Measurements from ENCODE around the gene TOMM22. TPM values are rescaled to one million over a fixed set of nuclear protein-coding genes. Genes with fewer than 3 reads are reported as not detected.
A peak's percentile ranks its signal among the peaks of the same experiment; 100 is the strongest.

TOMM22 gene
- total and polyA plus RNA-seq, 11 donors, result 32.3 to 82.1 (median 67.7) TPM

GRCh38 chr22:38713921-38714320, 32.2 kb downstream of the TOMM22 start:
- peaks cover 0 to 64% (median 39%) of the 10 kb centered on the region in 9 donors for H3K36me3 ChIP-seq
- ATAC-seq (no peak), DNase-seq (peak in 1 of 5 donors; percentile 22)
- H3K4me1 ChIP-seq, result peaks cover 0 to 58% (median 30%) of the 10 kb centered on the region in 12 donors
- TF ChIP-seq CTCF (IDR thresholded peaks at IDR 0.05) (no peak), POLR2A (IDR thresholded peaks at IDR 0.05) (no peak)
- 74 to 81% (median 76%) methylated on average over 8 of the region's 8 CpGs for WGBS, 4 donors
- H3K9me3 ChIP-seq, result no peaks in the 10 kb centered on the region
- no peak overlapping the region for H3K27ac ChIP-seq
- H3K4me3 ChIP-seq, result no peak overlapping the region
- no peaks in the 10 kb centered on the region for H3K27me3 ChIP-seq
- intact Hi-C loops (cut with DNase I), result no loop called here

DNA sequence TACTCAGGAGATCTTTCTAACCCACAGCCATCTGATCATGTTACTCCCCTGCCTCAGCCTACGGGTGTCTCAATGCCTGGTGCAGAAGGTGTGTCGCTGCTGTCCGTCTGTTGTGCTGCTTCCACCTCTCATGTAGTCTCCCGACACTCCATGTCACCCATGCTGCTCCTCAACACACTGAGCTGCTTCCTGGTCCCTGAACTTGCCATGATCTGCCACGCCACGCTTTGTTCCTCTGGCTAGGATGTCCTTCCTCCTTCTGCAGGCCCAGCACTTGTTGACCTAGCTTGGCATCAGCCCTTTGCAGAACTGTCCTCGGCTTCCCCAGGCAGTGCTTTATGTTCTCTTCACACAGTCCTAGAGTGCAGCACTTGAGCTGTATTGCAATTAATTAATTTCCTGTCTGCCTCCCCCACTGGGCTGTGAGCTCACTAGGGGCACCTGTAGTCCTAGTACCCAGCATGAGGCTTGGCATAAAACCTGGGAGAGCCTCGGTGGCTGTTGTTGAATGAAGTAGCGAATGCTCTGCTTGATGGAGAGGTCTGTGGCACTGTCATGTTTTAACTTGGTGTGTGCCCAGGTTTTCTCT, 33.5 kb downstream of the TOMM22 start:
- intact Hi-C loops (cut with DNase I), result loop anchor here in 1 of 10 donors (5.0 kb wide), 1 partner anchor 37 kb away; no protein-coding TSS in a partner anchor
- TF ChIP-seq CTCF (IDR thresholded peaks at IDR 0.05) (no peak), POLR2A (IDR thresholded peaks at IDR 0.05) (no peak)
- WGBS, 4 donors, result 74 to 81% (median 77%) methylated on average over 7 to 9 of the region's 9 CpGs
- peak in 3 of 4 donors; percentile 27 to 41 (median 32) for ATAC-seq
- Histone ChIP-seq H3K36me3 (peaks cover 0 to 68% (median 35%) of the 10 kb centered on the region in 9 donors), H3K4me1 (peaks cover 0 to 45% (median 27%) of the 10 kb centered on the region in 12 donors), H3K9me3 (no peaks in the 10 kb centered on the region), H3K27ac (no peak overlapping the region), H3K27me3 (no peaks in the 10 kb centered on the region), H3K4me3 (no peak overlapping the region)
- peak in 2 of 5 donors; percentile 26 to 33 for DNase-seq

DNA sequence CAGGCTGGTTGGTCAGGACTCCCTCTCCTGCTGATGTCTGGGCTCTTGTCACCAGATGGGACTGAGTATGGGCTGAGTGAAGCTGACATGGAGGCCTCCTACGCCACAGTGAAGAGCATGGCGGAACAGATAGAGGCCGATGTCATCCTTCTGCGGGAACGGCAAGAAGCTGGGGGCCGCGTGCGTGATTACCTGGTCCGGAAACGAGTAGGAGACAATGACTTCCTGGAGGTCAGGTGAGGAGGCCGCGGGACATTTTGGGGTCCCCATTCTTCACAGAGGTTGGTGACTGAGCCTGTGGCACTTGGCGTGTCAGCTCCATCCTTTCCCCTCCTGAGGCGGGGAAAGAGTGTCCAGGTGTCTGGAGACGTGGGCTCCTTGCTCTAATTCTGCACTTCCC, 34.1 kb downstream of the TOMM22 start:
- no peak for TF ChIP-seq CTCF (IDR thresholded peaks at IDR 0.05)
- TF ChIP-seq POLR2A (IDR thresholded peaks at IDR 0.05), result no peak
- Histone ChIP-seq H3K4me3 (no peak overlapping the region), H3K4me1 (peaks cover 0 to 45% (median 27%) of the 10 kb centered on the region in 12 donors), H3K27ac (no peak overlapping the region), H3K9me3 (no peaks in the 10 kb centered on the region), H3K27me3 (no peaks in the 10 kb centered on the region), H3K36me3 (peaks cover 0 to 69% (median 35%) of the 10 kb centered on the region in 9 donors)
- peak in 2 of 5 donors; percentile 15 to 20 for DNase-seq
- intact Hi-C loops (cut with DNase I), result loop anchor here in 1 of 10 donors (5.0 kb wide), 1 partner anchor 36 kb away; no protein-coding TSS in a partner anchor
- WGBS, 4 donors, result 89 to 95% (median 93%) methylated on average over 15 of the region's 15 CpGs
- ATAC-seq, result no peak

DNA sequence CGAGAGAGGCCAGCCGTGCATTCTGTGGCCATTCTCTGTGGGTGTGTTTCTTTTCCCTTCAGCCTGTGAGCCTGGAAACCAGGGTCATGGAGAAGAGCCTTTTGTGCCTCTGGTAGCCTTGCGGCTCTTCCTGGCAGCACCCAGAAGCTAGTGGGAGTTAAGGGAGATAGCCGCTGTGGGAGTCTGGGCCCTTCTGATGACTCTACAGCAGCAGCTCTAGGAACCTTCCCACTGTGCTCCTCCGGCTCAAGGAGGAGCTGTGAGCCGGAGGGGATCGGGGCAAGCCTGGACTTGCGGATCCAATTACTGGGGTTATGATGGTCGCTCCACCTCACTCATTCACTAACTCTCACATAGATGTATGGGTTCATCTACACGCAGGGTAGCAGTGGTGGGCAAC, 34.5 kb downstream of the TOMM22 start:
- Histone ChIP-seq H3K4me1 (peaks cover 0 to 45% (median 27%) of the 10 kb centered on the region in 12 donors), H3K27ac (no peak overlapping the region), H3K27me3 (no peaks in the 10 kb centered on the region), H3K9me3 (no peaks in the 10 kb centered on the region), H3K4me3 (no peak overlapping the region), H3K36me3 (peaks cover 0 to 69% (median 37%) of the 10 kb centered on the region in 9 donors)
- ATAC-seq (no peak), DNase-seq (no peak)
- TF ChIP-seq CTCF (IDR thresholded peaks at IDR 0.05), result no peak
- TF ChIP-seq POLR2A (IDR thresholded peaks at IDR 0.05), result no peak
- intact Hi-C loops (cut with DNase I), result loop anchor here in 1 of 10 donors (5.0 kb wide), 1 partner anchor 36 kb away; no protein-coding TSS in a partner anchor
- WGBS, 4 donors, result 96 to 100% (median 97%) methylated on average over 8 to 10 of the region's 10 CpGs

Data from heart left ventricle (tissue), 16 donors.